Central memory CD8-positive, alpha-beta T cell (primary cell): Measurements from ENCODE around the gene CYTH3.
A peak's percentile ranks its signal among the peaks of the same experiment; 100 is the strongest.

Experiments
- ATAC-seq: fragments of 150-1000 bp; cut with Tn5 transposase; replicated peaks from 2 replicates; pipeline ENCODE4 v1.10.0; 2022; ENCODE audit warnings: mild to moderate bottlenecking, moderate FRiP score, moderate number of reproducible peaks; ENCODE audit not compliant: poor library complexity, severe bottlenecking; ENCODE audit errors: extremely low read depth
- DNase-seq, 2 donors: peaks; one replicate each; pipeline ENCODE4 v3.0.0; 2021; ENCODE audit warnings: low spot score in 2 of 2
- H3K27ac Mint-ChIP-seq: one replicate; pipeline ENCODE4 v1.8.0; 2022; ENCODE audit warnings: low read depth, mild to moderate bottlenecking, moderate library complexity, mixed read lengths
- H3K27me3 Mint-ChIP-seq: one replicate; pipeline ENCODE4 v1.8.0; 2022; ENCODE audit warnings: mixed read lengths
- H3K36me3 Mint-ChIP-seq: one replicate; pipeline ENCODE4 v1.8.0; 2022; ENCODE audit warnings: mild to moderate bottlenecking, moderate library complexity, mixed read lengths; ENCODE audit not compliant: insufficient read depth
- H3K4me1 Mint-ChIP-seq: one replicate; pipeline ENCODE4 v1.8.0; 2022; ENCODE audit warnings: mixed read lengths
- H3K4me3 Mint-ChIP-seq: one replicate; pipeline ENCODE4 v1.8.0; 2022; ENCODE audit warnings: mild to moderate bottlenecking, moderate library complexity, mixed read lengths
- H3K9me3 Mint-ChIP-seq: one replicate; pipeline ENCODE4 v1.8.0; 2022; ENCODE audit warnings: mixed read lengths

CYTH3 gene

DNA sequence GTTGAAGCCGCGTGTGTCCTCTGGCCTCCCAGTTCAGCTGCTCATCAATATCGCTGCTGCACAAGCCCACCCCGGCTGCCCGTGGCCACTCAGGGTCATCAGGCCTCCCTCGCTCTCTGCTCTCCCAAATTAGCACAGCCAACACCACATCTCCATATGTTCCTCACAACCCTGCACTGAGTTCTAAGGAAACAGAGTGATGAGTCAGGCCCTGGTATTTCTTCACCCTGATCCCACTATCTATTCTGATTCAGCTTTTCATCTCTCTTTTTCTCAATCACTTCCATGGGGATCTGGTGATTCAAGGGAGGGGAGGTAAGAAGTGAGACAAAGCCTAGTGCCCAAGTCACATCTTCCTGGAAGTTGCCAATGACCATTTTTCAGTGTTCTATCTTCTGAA lies 23.8 kb downstream of the CYTH3 start:
- Mint-ChIP-seq H3K4me3 (no peak overlapping the region), H3K36me3 (no peaks in the 10 kb centered on the region), H3K4me1 (peaks cover 25% of the 10 kb centered on the region), H3K27ac (peak overlapping the region; percentile 23), H3K27me3 (no peaks in the 10 kb centered on the region), H3K9me3 (no peaks in the 10 kb centered on the region)
- ATAC-seq (no peak), DNase-seq (no peak)

DNA sequence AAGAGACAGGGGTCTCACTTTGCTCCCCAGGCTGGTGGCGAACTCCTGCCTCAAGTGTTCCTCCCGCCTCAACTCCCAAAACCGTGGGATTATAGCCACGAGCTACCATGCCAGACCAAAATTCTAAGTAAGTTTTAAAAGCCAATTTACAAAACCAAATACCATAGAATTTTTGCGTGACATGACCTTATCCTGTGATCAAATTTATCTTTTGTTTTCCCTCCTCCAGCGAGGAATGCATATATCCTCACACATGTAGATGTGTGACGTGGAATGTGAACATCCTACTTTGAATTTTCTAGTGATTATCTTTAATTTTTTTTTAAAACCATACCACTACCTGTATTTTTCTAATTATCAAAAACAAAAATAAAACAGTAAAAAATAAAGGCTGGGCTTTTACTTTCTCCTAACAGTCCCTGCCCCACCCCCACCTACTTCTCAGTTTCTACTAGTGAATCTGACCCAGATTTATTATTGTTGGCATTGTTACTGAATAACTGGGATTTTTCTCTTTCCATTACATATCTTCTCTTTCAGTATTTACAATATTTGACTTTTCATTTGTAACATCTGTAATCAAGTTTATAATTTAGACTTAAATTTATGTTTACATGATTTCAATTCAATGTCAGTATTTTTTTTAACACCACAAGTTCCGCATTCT lies 26.0 kb downstream of the CYTH3 start:
- H3K36me3 Mint-ChIP-seq, result peaks cover 1% of the 10 kb centered on the region
- no peak overlapping the region for H3K4me3 Mint-ChIP-seq
- no peak for ATAC-seq
- no peaks in the 10 kb centered on the region for H3K27me3 Mint-ChIP-seq
- H3K9me3 Mint-ChIP-seq, result no peaks in the 10 kb centered on the region
- peak overlapping the region; percentile 16 for H3K27ac Mint-ChIP-seq
- no peak for DNase-seq
- peaks cover 23% of the 10 kb centered on the region for H3K4me1 Mint-ChIP-seq

DNA sequence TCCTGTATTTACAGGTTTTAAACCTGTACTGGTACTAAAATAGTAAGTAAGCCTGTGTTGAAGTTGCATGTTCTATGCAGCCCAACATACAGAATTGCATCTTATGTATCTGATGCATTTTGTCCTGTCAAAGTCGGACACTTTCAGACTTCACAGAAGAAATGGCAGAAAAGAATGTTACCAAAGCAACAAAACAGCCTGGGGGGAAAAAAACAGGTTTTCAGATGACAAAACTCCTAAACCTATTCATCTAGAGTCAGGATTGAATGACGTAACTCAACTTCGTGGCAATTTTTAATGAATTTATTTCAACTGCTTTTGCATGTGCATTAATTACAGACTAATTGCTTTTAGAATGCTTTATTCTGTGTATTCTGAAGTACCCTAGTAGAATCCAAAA lies 28.4 kb downstream of the CYTH3 start:
- Mint-ChIP-seq H3K4me1 (peaks cover 20% of the 10 kb centered on the region), H3K27me3 (no peaks in the 10 kb centered on the region), H3K27ac (no peak overlapping the region), H3K4me3 (no peak overlapping the region), H3K36me3 (peaks cover 1% of the 10 kb centered on the region), H3K9me3 (no peaks in the 10 kb centered on the region)
- DNase-seq (no peak), ATAC-seq (no peak)

DNA sequence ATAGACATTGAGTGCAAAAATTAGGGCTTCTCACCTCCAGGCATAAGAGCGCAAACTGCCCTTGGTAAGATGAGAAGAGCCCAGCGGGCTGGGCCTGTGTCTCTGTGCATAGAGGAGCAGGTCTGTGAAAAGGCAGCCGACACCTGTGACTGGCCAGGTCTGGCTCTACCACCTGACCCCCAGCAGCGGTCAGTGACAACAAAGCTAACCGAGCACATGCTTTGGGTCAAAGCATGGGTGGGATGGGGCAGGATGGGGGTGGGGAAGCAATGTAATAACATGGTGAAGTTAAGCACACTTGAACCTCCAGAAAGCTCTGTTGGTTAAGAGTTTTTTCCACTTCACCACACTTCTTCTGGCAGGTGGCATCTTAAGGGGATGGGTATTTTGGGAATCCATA lies 29.3 kb downstream of the CYTH3 start:
- no peak overlapping the region for H3K27ac Mint-ChIP-seq
- H3K4me3 Mint-ChIP-seq, result no peak overlapping the region
- DNase-seq (no peak), ATAC-seq (no peak)
- peaks cover 20% of the 10 kb centered on the region for H3K4me1 Mint-ChIP-seq
- peaks cover 1% of the 10 kb centered on the region for H3K36me3 Mint-ChIP-seq
- H3K27me3 Mint-ChIP-seq, result no peaks in the 10 kb centered on the region
- H3K9me3 Mint-ChIP-seq, result no peaks in the 10 kb centered on the region

DNA sequence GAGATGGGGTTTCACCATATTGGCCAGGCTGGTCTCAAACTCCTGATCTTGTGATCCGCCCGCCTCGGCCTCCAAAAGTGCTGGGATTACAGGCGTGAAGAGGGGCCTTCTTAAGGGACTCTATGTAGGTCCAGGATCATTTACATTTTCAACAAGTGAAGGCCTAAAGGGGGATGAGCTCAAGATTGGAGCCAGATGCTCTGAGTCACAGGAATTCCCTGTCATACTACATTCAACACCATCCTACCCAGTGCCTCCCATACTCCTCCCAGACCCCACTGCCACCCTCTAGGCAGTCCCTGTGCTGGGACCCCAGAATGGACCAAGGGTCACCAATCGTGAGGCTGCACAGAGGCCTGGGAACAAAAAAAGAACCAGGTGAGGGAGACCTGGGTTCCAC lies 29.9 kb downstream of the CYTH3 start:
- Mint-ChIP-seq H3K4me3 (peak overlapping the region; percentile 25), H3K4me1 (peaks cover 20% of the 10 kb centered on the region), H3K27ac (peak overlapping the region; percentile 82), H3K27me3 (no peaks in the 10 kb centered on the region), H3K36me3 (peaks cover 1% of the 10 kb centered on the region), H3K9me3 (no peaks in the 10 kb centered on the region)
- no peak for ATAC-seq
- no peak for DNase-seq

DNA sequence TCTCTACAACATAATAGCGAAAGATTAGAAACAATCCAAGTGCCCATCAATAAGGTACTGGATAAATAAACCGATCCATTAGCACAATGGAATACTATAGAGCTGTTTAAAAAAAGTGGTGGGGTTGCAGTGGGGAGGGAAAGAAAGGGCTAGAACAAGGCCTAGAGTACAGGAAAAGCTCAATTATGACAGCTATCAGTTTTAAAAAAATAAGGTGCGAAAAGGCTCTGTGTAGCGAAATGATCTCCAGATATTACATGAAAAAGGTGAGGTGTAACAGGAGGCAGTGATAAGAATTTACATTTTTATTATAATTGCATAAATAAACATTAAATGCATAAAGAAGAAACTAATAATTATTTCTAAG lies 30.8 kb downstream of the CYTH3 start:
- DNase-seq (no peak), ATAC-seq (peak; percentile 72)
- peaks cover 20% of the 10 kb centered on the region for H3K4me1 Mint-ChIP-seq
- H3K27ac Mint-ChIP-seq, result peak overlapping the region; percentile 82
- peaks cover 1% of the 10 kb centered on the region for H3K36me3 Mint-ChIP-seq
- H3K4me3 Mint-ChIP-seq, result peak overlapping the region; percentile 62
- H3K27me3 Mint-ChIP-seq, result no peaks in the 10 kb centered on the region
- no peaks in the 10 kb centered on the region for H3K9me3 Mint-ChIP-seq

DNA sequence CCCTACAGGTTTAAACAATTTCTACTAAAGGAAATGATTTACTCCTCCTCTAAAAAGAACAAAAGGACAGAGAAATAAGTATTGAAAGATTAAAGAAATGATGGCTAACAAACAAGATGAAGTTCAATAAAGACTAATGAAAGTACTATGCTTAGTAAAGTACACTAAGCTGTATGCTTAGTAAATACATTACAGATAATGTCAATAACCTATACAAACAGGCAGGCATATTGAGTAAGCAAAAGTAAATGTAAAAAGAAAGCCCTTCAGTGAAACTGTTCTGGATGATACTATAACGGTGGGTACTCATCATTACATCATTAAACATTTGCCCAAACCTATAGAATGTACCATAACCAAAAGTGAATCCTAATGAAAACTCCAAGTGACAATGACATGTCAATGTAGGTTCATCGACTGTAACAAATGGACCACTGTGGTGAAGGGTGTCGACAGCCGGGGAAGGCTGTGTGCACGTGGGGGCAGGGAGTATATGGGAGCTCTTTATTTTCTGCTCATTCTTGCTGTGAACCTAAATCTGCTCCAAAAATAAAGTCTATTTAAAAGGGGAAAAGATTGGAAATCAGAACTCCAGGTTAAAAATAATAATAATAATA lies 34.0 kb downstream of the CYTH3 start:
- Mint-ChIP-seq H3K4me1 (peaks cover 32% of the 10 kb centered on the region), H3K27ac (no peak overlapping the region), H3K9me3 (no peaks in the 10 kb centered on the region), H3K36me3 (peaks cover 4% of the 10 kb centered on the region), H3K4me3 (no peak overlapping the region), H3K27me3 (no peaks in the 10 kb centered on the region)
- ATAC-seq (no peak), DNase-seq (no peak)

DNA sequence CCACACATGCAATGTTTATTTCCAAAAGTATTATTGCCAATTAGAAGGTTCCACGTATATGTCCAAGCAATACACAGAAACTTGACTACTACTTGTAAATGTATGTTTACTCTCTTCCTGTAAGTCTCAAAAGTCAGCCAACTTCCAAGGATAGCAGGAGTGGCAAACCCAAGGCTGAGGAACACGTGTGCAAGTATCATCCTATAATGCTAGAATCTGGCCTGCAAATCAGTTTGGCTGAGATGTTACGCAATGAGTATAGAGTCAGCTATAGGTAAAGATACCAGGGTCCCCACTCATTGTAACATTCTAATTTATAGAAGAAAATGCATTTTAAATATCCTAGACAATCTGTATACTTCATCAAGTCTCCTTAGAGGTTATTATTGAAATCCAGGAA lies 34.7 kb downstream of the CYTH3 start:
- Mint-ChIP-seq H3K4me1 (peaks cover 38% of the 10 kb centered on the region), H3K27ac (no peak overlapping the region), H3K27me3 (no peaks in the 10 kb centered on the region), H3K36me3 (peaks cover 4% of the 10 kb centered on the region), H3K4me3 (no peak overlapping the region), H3K9me3 (no peaks in the 10 kb centered on the region)
- ATAC-seq, result no peak
- no peak for DNase-seq

DNA sequence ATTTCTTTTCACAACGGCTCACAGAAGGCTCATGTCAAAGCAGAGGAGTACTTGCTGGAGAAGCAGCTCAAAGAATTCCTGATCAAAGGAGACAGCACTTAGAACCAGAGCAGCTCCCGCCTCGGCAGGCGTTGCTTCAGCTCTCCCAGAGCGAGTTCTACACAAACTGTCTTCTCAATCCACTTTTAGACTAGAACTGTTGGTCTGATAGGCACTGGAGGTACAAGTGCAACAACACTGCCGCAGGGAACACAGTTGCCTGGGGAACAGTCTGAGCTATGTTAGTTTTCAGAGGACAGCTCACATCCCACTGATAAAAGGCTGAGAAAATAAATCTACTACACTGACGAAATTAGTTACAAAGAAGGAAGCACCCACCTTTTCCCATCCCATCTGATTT lies 35.4 kb downstream of the CYTH3 start:
- H3K4me3 Mint-ChIP-seq, result no peak overlapping the region
- no peaks in the 10 kb centered on the region for H3K9me3 Mint-ChIP-seq
- H3K27ac Mint-ChIP-seq, result no peak overlapping the region
- no peaks in the 10 kb centered on the region for H3K27me3 Mint-ChIP-seq
- DNase-seq, result no peak
- H3K4me1 Mint-ChIP-seq, result peaks cover 45% of the 10 kb centered on the region
- ATAC-seq, result no peak
- H3K36me3 Mint-ChIP-seq, result peaks cover 4% of the 10 kb centered on the region

DNA sequence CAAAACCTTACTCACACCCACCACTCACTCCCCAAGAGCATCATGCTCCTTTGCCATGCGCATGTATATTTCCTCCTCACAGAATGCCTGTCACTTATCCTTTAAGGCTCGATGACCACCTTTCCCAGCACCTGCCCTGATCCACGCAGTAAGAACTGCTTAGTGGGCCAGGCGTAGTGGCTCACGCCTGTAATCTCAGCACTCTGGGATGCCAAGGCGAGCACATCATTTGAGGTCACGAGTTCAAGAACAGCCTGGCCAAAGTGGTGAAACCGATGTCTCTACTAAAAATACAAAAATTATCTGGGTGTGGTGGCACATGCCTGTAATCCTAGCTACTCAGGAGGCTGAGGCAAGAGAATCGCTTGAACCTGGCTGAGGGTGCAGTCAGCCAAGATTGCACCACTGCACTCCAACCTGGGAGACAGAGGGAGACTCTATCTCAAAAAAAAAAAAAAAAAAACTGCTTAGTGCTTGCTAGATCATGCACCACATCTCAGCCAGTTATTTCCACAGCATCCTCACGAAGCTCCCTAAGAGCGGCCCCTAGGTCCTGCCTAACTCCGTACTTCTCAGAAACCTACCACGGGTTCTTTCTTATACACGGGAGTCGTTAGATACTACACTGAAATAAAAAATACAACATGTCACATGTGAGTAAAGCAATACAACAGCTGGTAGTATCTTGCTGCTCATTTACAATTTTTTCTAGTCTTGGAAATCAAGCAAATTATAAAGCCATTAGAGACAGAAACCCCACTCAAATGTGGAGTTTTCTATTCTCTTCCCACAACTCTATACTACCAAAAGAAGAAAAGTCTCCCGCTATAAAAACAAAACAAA lies 37.2 kb downstream of the CYTH3 start:
- peak overlapping the region; percentile 33 for H3K27ac Mint-ChIP-seq
- no peaks in the 10 kb centered on the region for H3K27me3 Mint-ChIP-seq
- no peak for ATAC-seq
- H3K4me1 Mint-ChIP-seq, result peaks cover 38% of the 10 kb centered on the region
- no peaks in the 10 kb centered on the region for H3K9me3 Mint-ChIP-seq
- DNase-seq, result no peak
- H3K4me3 Mint-ChIP-seq, result no peak overlapping the region
- H3K36me3 Mint-ChIP-seq, result peaks cover 3% of the 10 kb centered on the region

DNA sequence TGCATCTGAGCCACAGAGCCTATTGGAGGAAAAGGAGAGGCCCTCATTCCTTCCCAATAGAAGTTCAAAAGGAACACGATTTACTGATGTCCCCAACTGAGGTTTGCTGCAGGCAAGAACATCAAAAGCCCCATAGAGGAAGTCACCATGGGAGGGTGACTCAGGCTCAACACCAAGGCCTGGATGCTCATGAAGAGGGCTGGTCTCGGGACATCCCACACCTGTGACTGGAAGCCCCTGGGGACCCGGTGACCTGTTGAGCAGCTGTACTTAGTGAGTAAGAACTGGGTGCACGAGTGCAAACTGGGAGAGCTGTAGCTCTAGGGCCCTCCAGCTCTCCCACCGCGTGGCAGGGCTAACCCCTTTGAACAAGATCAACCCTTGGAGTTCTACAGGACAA lies 38.0 kb downstream of the CYTH3 start:
- peak overlapping the region; percentile 33 for H3K27ac Mint-ChIP-seq
- H3K36me3 Mint-ChIP-seq, result peaks cover 3% of the 10 kb centered on the region
- no peaks in the 10 kb centered on the region for H3K27me3 Mint-ChIP-seq
- peaks cover 34% of the 10 kb centered on the region for H3K4me1 Mint-ChIP-seq
- no peaks in the 10 kb centered on the region for H3K9me3 Mint-ChIP-seq
- no peak for DNase-seq
- H3K4me3 Mint-ChIP-seq, result no peak overlapping the region
- peak; percentile 32 for ATAC-seq

DNA sequence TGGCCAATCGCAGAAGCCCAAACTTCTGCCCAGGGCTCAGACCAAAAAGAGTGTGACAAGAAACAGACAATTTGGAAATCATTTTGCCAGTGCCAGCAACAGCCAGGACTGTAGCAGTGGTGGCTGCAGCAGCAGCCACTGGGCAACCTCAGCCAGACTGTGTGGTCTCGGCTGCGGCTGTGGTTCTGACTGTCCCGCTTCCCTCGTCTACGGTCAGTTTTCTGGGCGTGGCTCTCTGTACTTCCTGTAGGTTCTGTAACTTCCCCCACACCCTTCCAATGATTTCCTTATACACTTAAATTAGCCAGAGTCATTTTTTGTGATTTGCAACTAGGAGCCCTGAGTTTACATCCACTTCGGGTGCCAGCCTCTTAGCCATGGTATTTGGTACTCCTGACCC lies 39.9 kb downstream of the CYTH3 start:
- Mint-ChIP-seq H3K36me3 (peaks cover 3% of the 10 kb centered on the region), H3K27me3 (no peaks in the 10 kb centered on the region), H3K9me3 (no peaks in the 10 kb centered on the region), H3K4me1 (peaks cover 47% of the 10 kb centered on the region), H3K27ac (peak overlapping the region; percentile 8), H3K4me3 (peak overlapping the region; percentile 35)
- DNase-seq (no peak), ATAC-seq (no peak)

DNA sequence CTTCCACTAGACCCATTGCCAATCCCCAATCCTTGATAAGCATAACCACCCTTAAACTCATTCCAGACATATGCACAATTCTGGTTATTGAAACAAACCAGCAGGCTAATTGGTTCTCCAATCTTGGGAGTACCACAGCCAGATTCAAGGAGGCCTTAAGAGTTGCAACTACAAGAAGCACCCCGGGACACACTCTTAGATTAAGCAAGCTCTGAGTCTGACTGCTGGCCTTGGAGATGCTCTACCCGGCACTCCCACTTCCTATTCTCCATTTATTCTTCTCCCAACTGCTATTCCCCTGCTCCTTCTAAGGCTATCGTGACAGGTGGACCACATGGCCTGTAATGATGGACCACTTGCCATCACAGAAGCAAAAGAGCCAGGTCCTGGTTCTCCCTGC lies 40.3 kb downstream of the CYTH3 start:
- ATAC-seq, result no peak
- Mint-ChIP-seq H3K27ac (no peak overlapping the region), H3K4me1 (peaks cover 47% of the 10 kb centered on the region), H3K9me3 (no peaks in the 10 kb centered on the region), H3K4me3 (peak overlapping the region; percentile 35), H3K36me3 (peaks cover 3% of the 10 kb centered on the region), H3K27me3 (no peaks in the 10 kb centered on the region)
- no peak for DNase-seq
